Measurements from ENCODE around the gene STEAP3.

STEAP3 gene

DNA sequence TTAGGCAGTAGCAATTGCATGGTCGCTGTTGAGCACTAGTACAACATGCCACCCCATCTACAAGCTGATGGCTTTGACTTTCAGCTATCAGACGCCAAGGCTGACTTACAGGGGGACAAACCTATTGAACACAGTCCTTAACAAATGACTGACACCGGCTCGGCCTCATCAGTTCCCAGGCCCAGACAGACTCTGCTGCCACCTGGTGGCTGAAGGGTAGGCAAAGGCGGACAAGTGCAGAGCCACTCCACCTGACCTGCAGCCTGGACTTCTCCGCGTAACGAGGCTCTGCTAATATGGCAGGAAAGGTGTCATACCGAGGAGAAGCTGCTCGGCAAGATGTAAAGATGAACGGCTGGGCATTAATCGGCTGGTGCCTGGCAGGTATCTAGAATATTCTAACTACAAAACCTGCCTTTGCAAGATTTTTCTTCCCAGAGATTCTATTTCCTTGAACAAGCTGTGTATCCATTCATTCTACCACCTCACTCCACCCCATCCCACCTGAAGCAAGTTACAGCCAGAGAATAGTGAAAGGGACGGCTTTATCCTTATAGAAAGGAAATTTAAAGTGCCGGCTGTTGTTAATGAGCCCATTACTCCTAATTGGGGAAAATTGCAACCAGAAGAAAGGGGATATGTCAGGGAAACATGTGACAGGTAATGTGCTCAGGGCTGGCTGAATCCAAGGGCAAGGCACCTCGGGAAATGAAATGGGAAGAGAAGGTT, 67.4 kb downstream of the STEAP3 start:
- no peaks in the 10 kb centered on the region for H3K27me3 ChIP-seq (ENCODE audit: insufficient read depth, low read length)
- H4K8ac ChIP-seq (ENCODE audit: low read depth, low read length), result no peak overlapping the region
- no peak overlapping the region for H4K91ac ChIP-seq (ENCODE audit: low read depth, low read length)
- whole genome bisulfite sequencing (ENCODE audit: extremely low coverage, insufficient coverage, insufficient read length), result no CpG with 5 or more reads among the region's 15 CpGs
- H3K79me1 ChIP-seq (ENCODE audit: low read length), result no peaks in the 10 kb centered on the region
- H3K4ac ChIP-seq (ENCODE audit: low read depth, low read length), result no peak overlapping the region
- no peak overlapping the region for H3K14ac ChIP-seq (ENCODE audit: low read length)
- no peak overlapping the region for H2BK120ac ChIP-seq (ENCODE audit: insufficient read depth, low read length, poor library complexity)
- no peaks in the 10 kb centered on the region for H3K36me3 ChIP-seq (ENCODE audit: control insufficient read depth in 1 of 2, insufficient read depth in 2 of 2, low read length in 2 of 2)
- H3K4me3 ChIP-seq (ENCODE audit: low read depth, low read length), result no peak overlapping the region
- H3K4me1 ChIP-seq (ENCODE audit: control insufficient read depth in 1 of 2, insufficient read depth in 2 of 2, low read length in 2 of 2), result no peaks in the 10 kb centered on the region
- no peak overlapping the region for H3K4me2 ChIP-seq (ENCODE audit: low read length)
- H3K27ac ChIP-seq (ENCODE audit: low read depth, low read length), result no peak overlapping the region
- H3K23ac ChIP-seq (ENCODE audit: low read length), result no peak overlapping the region
- H2AK5ac ChIP-seq (ENCODE audit: low read length), result no peak overlapping the region
- no peaks in the 10 kb centered on the region for H3K9me3 ChIP-seq (ENCODE audit: insufficient read depth, low read depth, low read length)
- H3K79me2 ChIP-seq (ENCODE audit: control insufficient read depth, insufficient read depth, low read length, poor library complexity), result no peaks in the 10 kb centered on the region
- H4K12ac ChIP-seq (ENCODE audit: low read depth, low read length), result no peak overlapping the region
- no peak overlapping the region for H3K18ac ChIP-seq (ENCODE audit: low read length)
- DNase-seq, result peak; percentile 54 to 89
- no peak overlapping the region for H2AFZ ChIP-seq (ENCODE audit: insufficient read depth, low read length, poor library complexity)
- no peak overlapping the region for H2BK12ac ChIP-seq (ENCODE audit: low read length)
- no peak overlapping the region for H3K9ac ChIP-seq (ENCODE audit: low read length)
- H2BK5ac ChIP-seq (ENCODE audit: low read depth, low read length, poor library complexity), result no peak overlapping the region

GRCh38 chr2:119291588-119292167, 68.0 kb downstream of the STEAP3 start:
- no peak overlapping the region for H3K18ac ChIP-seq (ENCODE audit: low read length)
- H3K14ac ChIP-seq (ENCODE audit: low read length), result no peak overlapping the region
- H3K4me3 ChIP-seq (ENCODE audit: low read depth, low read length), result no peak overlapping the region

GRCh38 chr2:119292226-119292625, 68.6 kb downstream of the STEAP3 start:
- H3K4me2 ChIP-seq (ENCODE audit: low read length), result no peak overlapping the region
- H3K27ac ChIP-seq (ENCODE audit: low read depth, low read length), result no peak overlapping the region
- DNase-seq, result peak; percentile 83 to 98
- no peaks in the 10 kb centered on the region for H3K79me2 ChIP-seq (ENCODE audit: control insufficient read depth, insufficient read depth, low read length, poor library complexity)
- no peak overlapping the region for H3K4me3 ChIP-seq (ENCODE audit: low read depth, low read length)
- H4K8ac ChIP-seq (ENCODE audit: low read depth, low read length), result no peak overlapping the region
- no peak overlapping the region for H2BK5ac ChIP-seq (ENCODE audit: low read depth, low read length, poor library complexity)
- no peak overlapping the region for H2BK12ac ChIP-seq (ENCODE audit: low read length)
- H3K36me3 ChIP-seq (ENCODE audit: control insufficient read depth in 1 of 2, insufficient read depth in 2 of 2, low read length in 2 of 2), result no peaks in the 10 kb centered on the region
- no peak overlapping the region for H2AK5ac ChIP-seq (ENCODE audit: low read length)
- H4K91ac ChIP-seq (ENCODE audit: low read depth, low read length), result no peak overlapping the region
- no CpG with 5 or more reads among the region's 8 CpGs for WGBS (ENCODE audit: extremely low coverage, insufficient coverage, insufficient read length)
- no peak overlapping the region for H4K12ac ChIP-seq (ENCODE audit: low read depth, low read length)
- H3K4me1 ChIP-seq (ENCODE audit: control insufficient read depth in 1 of 2, insufficient read depth in 2 of 2, low read length in 2 of 2), result no peaks in the 10 kb centered on the region
- no peak overlapping the region for H3K4ac ChIP-seq (ENCODE audit: low read depth, low read length)
- H3K9me3 ChIP-seq (ENCODE audit: insufficient read depth, low read depth, low read length), result no peaks in the 10 kb centered on the region
- H2BK120ac ChIP-seq (ENCODE audit: insufficient read depth, low read length, poor library complexity), result no peak overlapping the region
- H3K14ac ChIP-seq (ENCODE audit: low read length), result no peak overlapping the region
- no peak overlapping the region for H3K23ac ChIP-seq (ENCODE audit: low read length)
- no peak overlapping the region for H3K9ac ChIP-seq (ENCODE audit: low read length)
- H2AFZ ChIP-seq (ENCODE audit: insufficient read depth, low read length, poor library complexity), result no peak overlapping the region
- H3K27me3 ChIP-seq (ENCODE audit: insufficient read depth, low read length), result no peaks in the 10 kb centered on the region
- H3K79me1 ChIP-seq (ENCODE audit: low read length), result no peaks in the 10 kb centered on the region
- no peak overlapping the region for H3K18ac ChIP-seq (ENCODE audit: low read length)

More at GRCh38 chr2:119291588-119292167, 68.0 kb downstream of the STEAP3 start:
- Histone ChIP-seq H2AK5ac (ENCODE audit: low read length) (no peak overlapping the region), H3K79me2 (ENCODE audit: control insufficient read depth, insufficient read depth, low read length, poor library complexity) (no peaks in the 10 kb centered on the region), H2AFZ (ENCODE audit: insufficient read depth, low read length, poor library complexity) (no peak overlapping the region), H3K9me3 (ENCODE audit: insufficient read depth, low read depth, low read length) (no peaks in the 10 kb centered on the region), H3K23ac (ENCODE audit: low read length) (no peak overlapping the region), H3K27ac (ENCODE audit: low read depth, low read length) (no peak overlapping the region), H3K36me3 (ENCODE audit: control insufficient read depth in 1 of 2, insufficient read depth in 2 of 2, low read length in 2 of 2) (no peaks in the 10 kb centered on the region), H3K79me1 (ENCODE audit: low read length) (no peaks in the 10 kb centered on the region), H2BK120ac (ENCODE audit: insufficient read depth, low read length, poor library complexity) (no peak overlapping the region), H3K4me2 (ENCODE audit: low read length) (no peak overlapping the region), H2BK12ac (ENCODE audit: low read length) (no peak overlapping the region), H3K9ac (ENCODE audit: low read length) (no peak overlapping the region), H4K12ac (ENCODE audit: low read depth, low read length) (no peak overlapping the region), H3K27me3 (ENCODE audit: insufficient read depth, low read length) (no peaks in the 10 kb centered on the region), H2BK5ac (ENCODE audit: low read depth, low read length, poor library complexity) (no peak overlapping the region), H3K4me1 (ENCODE audit: control insufficient read depth in 1 of 2, insufficient read depth in 2 of 2, low read length in 2 of 2) (no peaks in the 10 kb centered on the region), H3K4ac (ENCODE audit: low read depth, low read length) (no peak overlapping the region), H4K8ac (ENCODE audit: low read depth, low read length) (no peak overlapping the region), H4K91ac (ENCODE audit: low read depth, low read length) (no peak overlapping the region)
- no peak for DNase-seq
- WGBS (ENCODE audit: extremely low coverage, insufficient coverage, insufficient read length), result no CpG with 5 or more reads among the region's 8 CpGs

DNA sequence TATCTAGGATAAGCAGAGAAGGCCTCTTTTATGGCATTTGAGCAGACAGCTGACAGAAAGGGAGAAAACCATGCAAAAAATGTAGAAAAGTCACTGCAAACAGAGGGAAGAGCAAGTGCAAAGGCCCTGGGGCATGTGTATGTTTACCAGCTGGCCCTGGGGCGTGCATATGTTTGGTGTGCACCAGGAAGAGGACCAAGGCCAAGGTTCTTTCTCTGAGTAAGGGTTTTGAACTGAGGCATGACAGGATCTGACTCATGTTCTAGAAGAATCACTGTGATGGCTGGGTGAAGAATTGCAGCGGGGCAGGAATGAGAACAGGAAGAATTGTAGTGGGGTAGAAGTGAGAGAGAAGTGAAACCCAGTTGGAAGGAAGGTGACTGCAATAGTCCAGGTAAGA, 69.6 kb downstream of the STEAP3 start:
- peak; percentile 96 to 99 for DNase-seq
- no peak overlapping the region for H3K4ac ChIP-seq (ENCODE audit: low read depth, low read length)
- 100% methylated on average over 1 of the region's 2 CpGs for WGBS (ENCODE audit: extremely low coverage, insufficient coverage, insufficient read length)

More for the DNA sequence above, 69.6 kb downstream of the STEAP3 start:
- Histone ChIP-seq H3K23ac (ENCODE audit: low read length) (no peak overlapping the region), H3K14ac (ENCODE audit: low read length) (no peak overlapping the region), H2BK5ac (ENCODE audit: low read depth, low read length, poor library complexity) (no peak overlapping the region), H3K27ac (ENCODE audit: low read depth, low read length) (no peak overlapping the region), H3K18ac (ENCODE audit: low read length) (no peak overlapping the region), H3K27me3 (ENCODE audit: insufficient read depth, low read length) (no peaks in the 10 kb centered on the region), H3K4me2 (ENCODE audit: low read length) (no peak overlapping the region), H4K8ac (ENCODE audit: low read depth, low read length) (no peak overlapping the region), H3K79me2 (ENCODE audit: control insufficient read depth, insufficient read depth, low read length, poor library complexity) (no peaks in the 10 kb centered on the region), H4K91ac (ENCODE audit: low read depth, low read length) (no peak overlapping the region), H2AK5ac (ENCODE audit: low read length) (no peak overlapping the region), H3K4me3 (ENCODE audit: low read depth, low read length) (no peak overlapping the region), H3K9ac (ENCODE audit: low read length) (no peak overlapping the region), H2AFZ (ENCODE audit: insufficient read depth, low read length, poor library complexity) (no peak overlapping the region), H2BK120ac (ENCODE audit: insufficient read depth, low read length, poor library complexity) (no peak overlapping the region), H3K79me1 (ENCODE audit: low read length) (no peaks in the 10 kb centered on the region), H3K36me3 (ENCODE audit: control insufficient read depth in 1 of 2, insufficient read depth in 2 of 2, low read length in 2 of 2) (no peaks in the 10 kb centered on the region), H2BK12ac (ENCODE audit: low read length) (no peak overlapping the region), H3K9me3 (ENCODE audit: insufficient read depth, low read depth, low read length) (no peaks in the 10 kb centered on the region), H3K4me1 (ENCODE audit: control insufficient read depth in 1 of 2, insufficient read depth in 2 of 2, low read length in 2 of 2) (no peaks in the 10 kb centered on the region), H4K12ac (ENCODE audit: low read depth, low read length) (no peak overlapping the region)
